Stimulated activated CD4-positive, alpha-beta T cell treated with anti-CD3 and anti-CD28 coated beads, Interleukin-1b, Interleukin-23, amount 100 ng/mL, for 48 hours (primary cell): ENCODE results near the gene RPS2.
"Not testable (repeated sequence)": the region's sequence is repeated elsewhere in the genome, so short reads cannot be mapped to it uniquely, and the experiment has no call there.

ENCODE experiments used
- DNase-seq: peaks from one replicate; pipeline ENCODE4 v3.0.0-alpha.2; 2020

Gene RPS2

DNA sequence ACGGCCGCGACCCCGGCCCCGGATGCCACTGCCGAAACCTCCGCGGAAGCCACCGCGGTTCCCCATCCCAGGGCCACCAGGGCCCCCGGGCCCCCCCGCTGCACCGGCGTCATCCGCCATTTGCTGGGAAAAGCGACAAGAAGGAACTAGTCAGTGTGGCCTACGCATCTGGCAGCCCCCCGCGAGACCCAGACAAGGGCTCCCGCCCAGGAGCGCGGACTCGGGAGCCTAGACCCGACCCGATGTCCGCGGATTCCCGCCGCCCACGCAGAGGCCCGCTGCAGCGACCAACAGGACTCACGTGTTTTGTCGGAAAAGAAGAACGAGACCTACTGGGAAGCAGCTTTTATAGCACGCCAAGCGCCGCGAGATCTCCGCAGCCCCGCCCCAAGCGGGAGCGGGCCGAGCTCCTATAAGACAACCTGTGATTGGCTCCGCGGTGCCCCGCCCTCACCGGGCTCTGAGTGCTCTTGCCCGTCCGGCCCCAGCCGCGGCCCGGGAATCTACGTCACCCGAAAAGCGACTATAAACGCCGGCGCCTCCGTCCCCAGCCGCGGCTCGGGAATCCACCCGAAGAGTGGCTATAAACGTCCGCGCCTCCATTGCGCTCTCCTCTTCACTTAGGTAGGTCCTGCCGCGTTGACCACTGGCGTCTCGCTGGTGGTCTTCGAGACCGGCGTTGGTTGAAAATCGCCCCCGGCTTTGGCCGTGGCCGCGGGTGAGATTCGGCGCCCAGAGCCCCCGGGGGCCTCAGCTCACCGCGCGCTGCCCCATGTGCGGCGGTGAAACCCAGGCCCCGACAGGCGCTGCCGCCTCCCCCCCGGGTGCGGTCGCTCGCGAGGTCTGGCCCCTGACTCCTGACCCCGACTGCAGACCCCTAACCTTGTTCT is at the start of gene RPS2:
RPS2 (minus strand) TSS at position 321 of the 890 bp plus-strand sequence; CDS start at position 120, 201 bp downstream.
- DNase-seq = peak; percentile 99

DNA sequence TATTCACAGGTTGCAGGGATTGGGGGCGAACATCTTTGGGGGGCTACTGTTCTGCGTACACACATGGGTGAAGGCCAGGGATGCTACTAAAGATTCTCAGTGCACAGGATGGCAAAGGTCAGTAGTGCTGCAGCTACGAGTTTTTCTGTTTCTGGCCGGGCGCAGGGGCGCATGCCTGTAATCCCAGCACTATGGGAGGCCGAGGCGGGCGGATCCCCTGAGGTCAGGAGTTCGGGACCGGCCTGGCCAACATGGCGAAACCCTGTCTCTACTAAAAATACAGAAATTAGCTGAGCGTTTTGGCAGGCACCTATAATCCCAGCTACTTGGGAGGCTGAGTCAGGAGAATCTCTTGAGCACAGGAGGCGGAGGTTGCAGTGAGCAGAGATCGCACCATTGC is 48.9 kb upstream of the RPS2 start:
- no peak for DNase-seq

DNA sequence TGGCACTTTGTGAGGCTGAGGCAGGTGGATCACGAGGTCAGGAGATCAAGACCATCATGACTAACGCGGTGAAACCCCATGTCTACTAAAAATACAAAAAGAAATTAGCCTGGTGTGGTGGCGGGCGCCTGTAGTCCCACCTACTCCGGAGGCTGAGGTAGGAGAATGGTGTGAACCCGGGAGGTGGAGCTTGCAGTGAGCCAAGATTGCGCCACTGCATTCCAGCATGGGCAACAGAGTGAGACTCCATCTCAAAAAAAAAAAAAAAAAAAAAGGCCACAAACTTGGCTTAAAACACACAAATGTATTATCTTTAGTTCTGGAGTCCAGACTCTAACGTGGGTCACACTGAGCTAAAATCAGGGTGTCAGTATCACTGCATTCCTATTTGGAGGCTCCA is 47.1 kb upstream of the RPS2 start:
- not testable (repeated sequence) for DNase-seq

DNA sequence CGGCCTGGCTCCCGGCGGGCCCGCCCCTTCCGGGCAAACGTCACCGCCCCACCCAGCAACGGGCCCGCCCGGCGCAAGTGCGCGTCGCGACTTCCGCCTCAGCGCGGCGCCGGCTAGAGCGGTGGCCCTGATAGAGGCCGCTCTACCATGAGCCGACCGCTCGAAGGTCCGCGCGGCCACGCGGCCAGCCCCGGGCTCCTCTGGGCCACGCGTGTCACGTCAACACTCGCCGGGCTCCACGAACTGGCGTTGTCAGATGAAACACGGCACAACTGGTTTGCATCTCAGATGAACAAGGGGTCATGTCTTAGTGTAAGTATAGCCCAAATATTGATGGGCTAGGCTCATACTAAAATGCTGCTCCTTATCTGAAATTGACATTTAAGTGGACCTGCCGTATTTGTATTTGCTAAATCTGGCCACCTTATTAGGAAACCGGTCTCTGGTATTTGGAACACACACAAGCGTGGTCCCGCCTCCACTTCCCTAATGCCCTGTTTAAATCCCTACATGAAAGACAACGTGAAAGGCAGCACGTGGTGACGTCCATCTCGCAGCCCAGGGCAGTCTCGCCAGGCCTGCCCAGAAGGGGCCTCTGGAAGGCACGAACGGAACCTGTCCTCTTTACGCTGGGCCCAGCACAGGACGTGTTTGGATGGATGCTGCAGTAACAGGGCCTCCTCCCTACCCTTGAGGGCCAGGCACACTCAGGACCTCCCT is 45.3 kb upstream of the RPS2 start, which contains the start of gene ZNF598:
ZNF598 (minus strand) TSS at position 31 of the 720 bp plus-strand sequence.
- peak; percentile 75 for DNase-seq

DNA sequence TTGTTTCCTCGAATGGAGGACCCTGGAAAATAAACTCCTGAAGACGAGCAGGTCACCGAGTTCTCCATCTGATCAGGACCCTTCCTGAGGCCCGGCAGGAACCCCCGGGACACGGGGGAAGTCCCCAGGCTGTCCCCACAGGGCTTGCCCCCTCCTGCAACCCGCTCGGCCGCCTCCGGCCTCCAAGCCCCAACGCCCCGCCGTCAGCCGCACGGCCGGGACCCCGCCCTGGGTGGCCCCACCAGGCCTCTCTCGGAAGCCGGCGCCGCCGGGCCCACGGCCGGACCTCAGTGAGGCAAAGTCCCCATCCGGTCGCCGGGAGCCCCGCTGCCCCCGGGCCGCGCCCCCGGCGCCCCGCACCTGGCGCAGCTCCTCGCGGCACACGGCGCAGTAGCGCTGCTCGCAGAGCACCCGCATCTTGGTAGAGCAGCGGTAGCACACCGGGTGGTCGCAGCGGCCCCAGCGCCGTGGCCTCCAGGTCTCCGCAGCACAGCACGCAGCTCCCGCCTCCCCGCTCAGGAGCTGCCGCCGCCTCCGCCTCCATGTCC is 44.6 kb upstream of the RPS2 start:
- no peak for DNase-seq

DNA sequence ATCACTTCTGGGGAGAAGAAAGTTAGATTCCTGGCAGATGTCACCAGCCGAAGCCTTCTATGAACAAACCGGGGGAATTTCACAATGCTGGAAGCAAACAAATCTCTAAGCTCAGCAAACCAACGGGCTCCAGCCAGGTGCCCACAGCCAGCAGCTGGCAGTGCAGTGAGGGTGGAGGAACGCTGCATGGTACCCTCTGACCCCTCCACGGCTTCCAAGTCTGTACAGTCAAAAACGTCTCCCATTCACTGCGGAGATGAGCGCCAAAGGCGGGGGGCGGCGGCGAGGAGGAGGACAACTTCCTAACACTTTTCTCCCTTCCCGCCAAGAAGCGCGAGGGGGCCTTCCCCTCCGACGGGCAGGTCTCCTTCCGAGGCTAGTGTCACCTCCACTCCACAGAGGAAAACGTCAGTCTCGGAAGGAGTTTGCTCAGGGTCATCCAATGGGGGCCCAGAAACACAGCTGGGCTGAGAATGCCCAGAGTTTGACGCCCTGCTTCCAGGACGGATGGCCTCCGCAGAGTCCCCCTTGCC is 44.1 kb upstream of the RPS2 start:
- DNase-seq = peak; percentile 46

DNA sequence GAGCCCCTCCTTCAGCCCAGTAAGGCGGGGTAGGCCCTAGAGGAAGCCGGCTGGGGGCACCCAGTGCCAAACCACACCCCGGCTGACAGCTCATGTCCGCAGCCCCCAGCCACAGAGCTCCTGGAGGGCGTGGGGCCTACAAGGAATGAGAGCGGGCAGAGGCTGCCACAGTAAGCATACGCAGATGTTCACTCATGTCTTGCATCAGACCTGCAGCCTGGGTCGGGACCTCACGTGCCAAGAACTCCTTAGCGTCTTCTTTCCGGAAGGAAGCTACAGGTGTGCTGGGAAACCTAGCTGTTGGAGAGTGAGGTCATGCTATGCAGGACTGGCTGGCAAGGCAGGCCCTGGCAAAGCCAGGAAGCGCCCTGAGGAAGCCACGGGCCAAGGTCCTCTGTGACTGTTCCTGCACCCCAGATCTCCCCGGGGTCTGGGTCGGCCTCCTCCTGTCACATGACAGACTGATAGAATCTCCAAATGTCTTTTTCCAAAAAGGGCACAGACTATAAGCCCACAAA is 43.4 kb upstream of the RPS2 start:
- peak; percentile 34 for DNase-seq

DNA sequence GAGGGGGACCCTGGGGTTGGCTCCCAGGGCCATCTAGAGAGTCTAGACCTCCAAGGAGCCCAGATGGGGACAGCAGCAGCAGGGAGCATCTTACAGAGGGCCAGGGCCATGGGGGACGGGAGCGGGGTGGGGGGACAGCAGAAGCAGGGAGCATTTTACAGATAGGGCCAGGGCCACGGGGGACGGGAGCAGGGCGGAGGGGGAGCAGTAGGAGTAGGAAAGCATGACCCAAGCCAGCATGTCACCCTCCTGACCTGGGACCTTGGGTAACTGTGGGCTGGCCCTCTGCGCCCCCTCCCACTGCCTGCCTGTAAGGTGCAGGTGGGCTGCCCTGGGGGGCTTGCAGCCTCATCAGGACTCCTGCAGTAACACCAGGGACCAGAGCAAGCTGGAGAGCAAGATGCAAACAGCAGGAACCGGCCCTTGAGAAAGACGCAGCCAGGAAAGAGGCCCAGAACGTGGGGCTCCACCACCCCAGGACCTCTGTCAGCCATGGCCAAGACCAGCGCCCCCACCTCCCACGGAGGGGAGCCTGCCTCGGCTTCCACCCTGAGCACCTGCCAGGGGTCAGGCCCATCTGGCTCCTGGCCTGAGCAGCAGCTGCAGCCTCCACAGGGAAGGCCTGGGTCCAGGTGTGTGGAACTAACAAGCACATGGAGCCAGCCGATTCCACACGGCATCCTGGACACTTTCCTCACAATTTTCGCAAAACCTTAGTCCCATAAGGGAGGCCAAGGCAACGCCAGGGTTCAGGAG is 42.6 kb upstream of the RPS2 start:
- DNase-seq = no peak

DNA sequence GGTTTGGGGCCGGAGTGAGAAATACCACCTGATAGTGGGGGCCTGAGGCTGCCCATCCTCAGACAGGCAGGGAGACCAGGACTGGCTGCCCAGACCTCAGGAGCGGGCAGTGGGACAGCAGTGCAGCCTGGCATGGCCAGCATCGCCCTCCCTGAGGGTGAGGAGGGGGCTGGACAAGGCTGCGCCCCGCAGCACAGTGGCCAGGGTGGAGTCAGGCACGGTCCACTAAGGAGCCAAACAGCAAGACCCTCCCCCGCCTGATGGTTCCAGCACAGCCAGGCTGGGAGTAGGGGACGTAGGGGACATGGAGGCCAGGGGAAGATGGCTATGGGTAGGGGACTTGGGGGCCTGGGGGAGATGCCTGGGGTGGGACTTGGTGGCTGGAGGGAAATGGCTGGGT is 41.7 kb upstream of the RPS2 start:
- no peak for DNase-seq

DNA sequence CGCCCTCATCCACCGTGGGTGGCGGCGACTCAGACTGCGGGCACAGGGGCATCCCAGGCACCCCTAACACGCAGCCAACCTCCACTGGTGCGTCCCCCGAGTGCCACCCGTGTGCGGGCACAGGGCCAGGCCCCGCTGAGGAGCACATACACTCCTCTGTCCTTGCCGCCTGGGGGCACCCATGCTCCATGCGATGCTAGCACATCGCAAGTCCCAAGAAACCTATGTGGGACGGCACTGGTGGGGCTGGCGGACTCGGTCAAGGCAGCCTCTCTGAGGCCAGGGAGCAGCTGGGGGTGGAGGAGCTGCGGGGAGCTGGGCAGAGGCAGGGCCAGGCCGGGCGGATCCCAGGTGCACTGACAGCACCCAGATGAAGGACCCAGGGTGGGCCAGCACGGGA is 41.0 kb upstream of the RPS2 start:
- DNase-seq = no peak

DNA sequence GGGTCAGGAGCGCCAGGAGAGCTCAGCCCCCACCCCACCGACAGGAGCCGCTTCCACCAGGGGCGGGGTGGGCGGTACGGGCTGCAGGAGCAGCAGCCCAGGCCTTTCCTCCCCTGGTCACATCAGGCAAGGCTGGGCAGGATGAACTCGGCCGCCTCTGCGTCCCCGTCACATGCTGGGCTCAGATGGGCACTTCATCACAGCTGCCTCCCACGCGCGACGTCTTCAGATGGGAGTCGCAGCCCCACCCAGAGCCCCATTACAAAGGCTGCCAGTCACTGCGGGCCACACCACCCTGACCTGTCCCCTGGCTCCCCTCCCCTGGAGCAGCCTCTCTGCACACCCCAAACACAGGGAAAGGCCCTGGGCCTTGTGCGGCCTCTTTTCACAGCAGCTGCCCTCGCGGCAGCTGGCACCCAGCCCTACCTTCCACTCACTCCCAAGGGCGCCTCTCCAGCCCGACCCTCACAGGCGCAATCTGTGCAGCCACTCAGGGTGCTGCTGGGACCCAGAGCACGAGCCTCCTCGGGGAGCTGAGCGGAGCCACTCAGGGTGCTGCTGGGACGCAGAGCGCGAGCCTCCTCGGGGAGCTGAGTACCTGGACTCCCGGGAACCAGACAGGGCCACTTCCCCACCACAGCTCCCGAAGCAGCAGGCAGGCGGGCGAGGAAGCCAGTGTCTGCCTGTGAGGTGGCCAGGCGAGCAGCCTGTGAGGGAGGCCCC is 40.3 kb upstream of the RPS2 start:
- DNase-seq = no peak

DNA sequence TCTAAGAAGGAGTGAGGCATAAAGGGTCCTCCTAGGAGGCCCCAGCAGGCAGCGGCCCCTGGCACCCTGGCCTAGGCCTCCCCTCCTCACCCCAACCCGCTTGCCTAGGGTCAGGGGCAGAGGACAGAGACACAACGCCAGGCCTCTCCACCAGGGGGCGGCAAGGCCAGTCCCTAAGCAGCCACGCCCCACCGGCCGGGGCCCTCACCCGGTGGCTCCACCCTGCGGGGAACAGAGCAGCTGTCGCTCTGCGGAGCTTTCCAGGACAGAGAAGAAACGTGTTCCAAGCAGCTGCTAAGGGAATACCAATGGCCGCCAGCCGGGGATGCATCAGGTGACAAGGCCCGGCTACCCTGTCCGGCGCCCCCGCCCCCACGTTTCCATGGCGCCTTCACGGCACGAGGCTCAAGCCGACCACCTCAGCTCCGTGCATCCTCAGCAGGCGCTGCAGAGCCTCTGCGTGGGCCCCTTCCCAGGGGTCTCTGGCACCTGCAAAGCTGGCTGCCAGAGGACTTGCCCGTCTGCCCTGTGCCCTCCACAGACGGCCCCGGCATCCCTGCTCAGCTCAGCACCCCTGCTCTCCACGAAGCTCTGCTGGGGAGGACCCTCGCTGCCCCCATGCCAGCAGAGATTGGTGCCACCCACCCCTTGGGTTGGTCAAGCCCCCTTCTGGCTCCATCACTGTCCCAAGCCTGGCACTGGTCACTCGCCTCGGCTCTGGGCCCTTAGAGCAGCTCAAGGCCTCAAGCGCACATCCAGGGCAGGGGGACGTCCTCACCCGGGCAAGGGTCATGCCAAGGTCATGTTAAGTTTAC is 39.4 kb upstream of the RPS2 start:
- DNase-seq = peak; percentile 90

DNA sequence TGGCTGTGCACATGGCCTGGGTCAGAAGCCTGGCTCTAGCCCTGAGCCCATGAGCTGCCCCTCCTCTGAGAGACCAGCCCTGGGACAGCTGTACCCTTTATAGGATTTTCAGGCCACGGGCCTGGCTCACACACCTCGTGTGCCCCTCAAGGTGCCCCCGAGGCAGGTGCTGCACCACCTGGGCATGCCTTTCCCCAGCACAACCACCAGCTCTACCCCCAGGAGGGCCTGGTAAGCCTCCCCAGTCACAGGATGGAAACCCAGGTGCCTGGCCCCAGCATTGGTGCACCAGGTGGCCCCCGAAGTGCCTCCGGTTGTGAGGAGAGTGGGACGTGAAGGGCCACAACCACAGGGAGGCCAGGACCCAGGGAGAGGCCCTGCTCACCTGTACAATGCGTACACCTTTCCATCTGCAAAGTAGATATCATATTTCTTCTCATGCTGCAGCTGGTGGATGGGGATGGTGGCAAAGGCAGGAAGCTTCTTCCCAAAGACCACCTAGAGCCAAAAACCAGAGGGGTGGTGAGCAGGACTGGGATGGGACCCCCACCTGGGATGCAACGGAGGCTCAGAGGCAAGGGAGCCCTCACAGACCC is 38.7 kb upstream of the RPS2 start:
- no peak for DNase-seq

DNA sequence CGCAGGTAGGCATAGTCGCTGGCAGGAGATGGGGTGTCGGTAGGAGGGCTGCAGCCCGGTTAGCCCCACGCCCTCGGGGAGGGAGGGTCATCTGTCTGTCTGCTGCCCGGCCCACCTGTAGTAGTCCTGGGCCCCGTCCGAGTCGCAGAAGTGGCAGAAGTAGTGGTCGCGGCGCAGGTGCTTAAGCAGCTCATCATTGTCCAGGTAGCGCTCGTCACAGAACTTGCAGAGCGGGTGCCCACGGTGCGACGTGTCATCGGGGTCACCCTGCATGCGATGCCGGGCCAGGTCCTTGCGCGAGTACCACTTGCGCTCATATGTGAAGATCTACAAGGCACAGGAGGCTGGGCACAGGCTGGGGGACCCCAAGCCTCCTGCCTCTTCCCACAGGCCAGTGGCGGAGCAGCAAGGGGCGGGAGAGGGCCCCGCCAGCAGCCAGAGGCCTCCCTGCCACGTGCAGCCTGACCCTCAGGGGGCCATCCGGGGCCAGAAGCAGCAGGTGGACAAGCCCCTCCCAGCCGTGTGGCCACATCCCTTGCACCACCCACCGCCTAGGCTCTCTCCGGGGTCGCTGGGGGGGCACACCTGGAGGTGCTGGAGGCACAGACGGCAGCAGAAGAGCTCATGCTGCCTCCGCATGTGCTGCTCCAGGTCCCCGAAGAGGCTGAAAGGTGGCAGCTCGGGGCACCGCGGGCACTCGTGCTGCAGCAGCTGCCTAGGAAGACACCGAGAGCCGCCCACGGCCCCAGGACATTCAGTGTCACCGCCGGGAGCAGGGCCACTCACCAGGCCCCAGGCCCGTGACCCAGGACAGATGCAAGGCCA is 38.0 kb upstream of the RPS2 start:
- no peak for DNase-seq

DNA sequence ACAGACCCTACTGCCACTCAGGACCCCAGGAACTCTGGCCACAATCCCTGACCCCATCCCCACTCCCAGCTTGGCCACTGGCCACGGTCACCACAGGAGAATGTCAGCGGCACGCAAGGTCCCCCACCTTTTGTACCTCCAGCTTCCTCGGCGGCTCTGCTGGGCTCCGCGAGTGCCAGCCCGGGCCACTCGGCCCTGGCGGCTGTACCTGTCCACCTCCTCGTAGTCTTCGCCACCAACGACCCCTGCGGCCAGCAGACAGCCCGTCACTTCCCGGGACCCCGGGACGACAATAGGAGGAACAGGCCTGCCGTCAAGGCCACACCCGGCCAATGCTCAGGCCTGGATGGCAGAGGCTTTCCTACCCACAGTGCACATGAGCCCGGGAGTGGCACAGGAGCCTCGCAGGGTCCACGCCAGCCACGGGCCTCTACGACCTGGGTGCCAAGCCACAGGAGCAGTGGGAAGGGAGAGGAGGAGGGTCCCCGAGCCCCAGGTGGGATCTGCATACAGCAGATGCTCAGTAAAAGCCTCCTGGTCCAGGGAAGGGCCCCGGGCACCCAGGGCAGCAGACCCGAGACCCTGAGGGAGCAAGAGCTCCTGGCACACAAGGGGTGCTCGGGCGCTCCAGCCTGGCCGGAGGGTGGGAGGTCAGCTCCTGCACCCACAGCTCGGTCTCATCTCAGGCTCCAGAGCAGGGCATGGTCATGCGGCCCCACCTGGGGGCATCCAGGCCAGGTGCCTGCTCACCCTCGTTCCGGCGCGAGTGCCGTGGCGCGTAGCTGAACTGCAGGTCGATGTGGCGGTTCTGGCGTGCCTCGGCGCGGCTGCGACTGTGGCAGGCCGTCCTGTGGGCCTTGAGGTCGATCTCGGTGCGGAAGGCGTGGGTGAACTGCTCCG is 37.1 kb upstream of the RPS2 start:
- DNase-seq = no peak

DNA sequence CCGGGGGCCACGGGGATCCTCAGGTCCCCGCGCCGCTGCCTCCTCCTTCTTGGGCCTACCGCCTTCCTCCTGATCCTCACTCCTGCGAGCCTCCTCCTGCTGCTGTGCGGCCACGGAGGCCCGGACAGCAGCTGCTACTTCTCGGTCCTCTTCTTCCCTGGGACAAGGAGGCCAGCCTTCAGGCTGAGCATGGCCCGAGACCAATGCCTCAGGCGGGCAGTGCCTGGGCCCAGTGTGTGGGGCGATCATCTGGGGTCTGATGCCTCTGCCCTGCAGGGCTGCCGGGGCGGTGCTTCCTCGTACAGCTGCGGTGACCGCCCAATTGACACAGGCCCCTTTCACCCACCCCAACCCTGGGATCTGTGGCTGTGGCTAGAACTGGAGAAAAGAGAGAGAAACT is 36.4 kb upstream of the RPS2 start:
- DNase-seq = no peak

DNA sequence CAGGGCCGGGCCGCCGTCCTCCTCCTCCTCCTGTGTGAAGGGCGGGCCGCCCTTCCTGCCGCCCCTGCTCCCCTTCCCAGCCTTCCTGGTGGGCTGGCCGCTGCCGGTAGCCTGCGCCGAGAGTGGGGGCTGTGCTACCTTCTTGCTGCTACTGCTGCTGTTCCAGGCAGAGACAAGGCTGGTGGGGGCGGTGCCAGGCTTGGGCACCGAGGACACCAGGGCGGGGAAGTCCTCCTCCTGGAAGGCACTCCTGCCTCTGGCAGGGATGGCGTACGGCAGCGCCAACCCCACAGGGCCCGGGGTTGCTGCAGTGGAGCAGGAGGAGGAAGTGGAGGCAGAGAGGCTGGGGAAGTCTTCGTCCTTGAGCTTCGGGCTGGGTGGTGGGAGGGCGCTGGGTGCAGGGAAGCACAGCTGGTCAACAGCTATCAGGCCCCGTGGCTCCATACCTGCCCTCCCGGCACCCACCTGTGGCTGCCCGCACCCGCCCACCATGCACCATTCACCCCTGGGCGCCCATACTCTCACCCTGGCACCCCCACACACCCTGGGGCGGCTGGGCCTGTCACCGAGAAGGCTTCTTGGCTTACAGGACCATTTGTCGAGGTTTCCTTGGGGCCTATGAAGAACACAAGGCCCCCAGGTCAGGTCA is 35.4 kb upstream of the RPS2 start:
- DNase-seq = no peak
